A204.1 (cell line): ENCODE results near the gene FNDC8.
"Not testable (repeated sequence)": the region's sequence is repeated elsewhere in the genome, so short reads cannot be mapped to it uniquely, and the experiment has no call there.

Experiments used
- FAIRE-seq: peaks from 2 replicates; lab custom pipeline; 2012; peaks lifted over from hg19 to GRCh38; lab: Jason Lieb, UNC

Gene FNDC8

DNA sequence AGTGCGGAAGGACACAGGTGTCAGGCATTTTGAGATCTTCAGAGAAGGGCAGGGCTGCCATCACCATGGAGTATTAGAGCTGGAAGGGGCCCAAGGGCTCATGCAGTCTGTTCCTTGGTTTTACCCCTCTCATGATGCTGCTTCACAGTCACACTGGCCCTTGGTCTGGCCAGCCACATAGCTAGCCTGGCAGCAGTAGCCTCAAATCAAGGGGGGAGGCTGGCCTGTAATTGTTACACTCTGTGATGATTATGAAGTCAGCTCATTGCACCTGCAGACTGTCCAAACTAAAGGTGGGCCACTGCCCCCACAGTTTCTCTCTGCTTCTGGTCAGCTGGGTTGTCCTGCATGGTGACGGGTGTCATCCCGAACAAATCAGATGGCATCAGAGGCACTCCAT, at the start of gene FNDC8:
FNDC8 (plus strand) TSS at position 301 of the 400 bp plus-strand sequence; CDS start at position 380, 79 bp downstream.
- FAIRE-seq, result no peak

DNA sequence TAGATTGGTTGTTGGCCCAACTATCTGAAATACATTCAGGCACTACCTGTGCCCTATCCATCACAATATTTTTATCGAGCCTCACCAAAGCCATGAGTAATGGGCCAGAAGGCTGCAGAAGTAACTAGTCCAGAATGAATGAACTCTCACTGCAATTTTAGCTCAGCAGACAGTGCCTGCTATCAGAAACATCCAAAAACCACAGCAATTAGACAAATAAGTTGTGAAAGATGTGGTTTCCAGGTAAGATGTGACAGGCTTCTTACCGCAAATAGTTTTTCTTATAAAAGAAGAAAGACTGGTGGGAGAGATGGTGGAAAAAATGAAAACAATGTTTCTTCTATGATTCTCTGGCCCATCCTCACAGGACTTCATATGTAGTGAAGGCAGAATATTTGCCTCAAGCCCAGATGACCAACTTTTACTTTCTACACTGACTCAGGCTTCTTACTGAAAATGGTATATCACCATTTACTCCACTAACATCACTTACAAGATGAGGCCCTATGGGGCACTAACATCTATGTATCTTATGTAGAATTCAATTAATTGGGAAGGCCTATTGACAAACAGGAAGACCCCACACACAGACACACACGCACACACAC, 48.1 kb upstream of the FNDC8 start:
- no peak for FAIRE-seq

DNA sequence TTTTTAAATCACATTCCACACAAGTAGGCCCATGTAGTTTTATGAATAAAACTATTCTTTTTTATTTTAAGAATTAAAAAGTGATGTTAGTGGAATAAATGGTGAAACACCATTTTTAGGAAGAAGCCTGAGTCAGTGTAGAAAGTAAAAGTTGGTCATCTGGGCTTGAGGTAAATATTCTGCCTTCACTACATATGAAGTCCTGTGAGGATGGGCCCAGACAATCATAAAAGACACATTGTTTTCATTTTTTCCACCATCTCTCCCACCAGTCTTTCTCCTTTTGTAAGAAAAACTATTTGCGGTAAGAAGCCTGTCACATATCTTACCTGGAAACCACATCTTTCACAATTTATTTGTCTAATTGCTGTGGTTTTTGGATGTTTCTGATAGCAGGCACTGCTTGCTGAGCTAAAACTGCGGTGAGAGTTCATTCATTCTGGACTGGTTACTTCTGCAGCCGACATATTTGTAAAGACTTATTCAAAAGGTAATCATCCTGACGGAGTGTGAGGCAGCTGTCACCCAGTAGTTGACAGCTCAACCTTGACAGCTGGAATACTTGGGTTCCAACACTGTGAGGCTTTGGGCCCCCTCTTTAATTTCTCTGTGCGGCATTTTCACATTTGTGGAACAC, 47.3 kb upstream of the FNDC8 start:
- FAIRE-seq, result no peak

DNA sequence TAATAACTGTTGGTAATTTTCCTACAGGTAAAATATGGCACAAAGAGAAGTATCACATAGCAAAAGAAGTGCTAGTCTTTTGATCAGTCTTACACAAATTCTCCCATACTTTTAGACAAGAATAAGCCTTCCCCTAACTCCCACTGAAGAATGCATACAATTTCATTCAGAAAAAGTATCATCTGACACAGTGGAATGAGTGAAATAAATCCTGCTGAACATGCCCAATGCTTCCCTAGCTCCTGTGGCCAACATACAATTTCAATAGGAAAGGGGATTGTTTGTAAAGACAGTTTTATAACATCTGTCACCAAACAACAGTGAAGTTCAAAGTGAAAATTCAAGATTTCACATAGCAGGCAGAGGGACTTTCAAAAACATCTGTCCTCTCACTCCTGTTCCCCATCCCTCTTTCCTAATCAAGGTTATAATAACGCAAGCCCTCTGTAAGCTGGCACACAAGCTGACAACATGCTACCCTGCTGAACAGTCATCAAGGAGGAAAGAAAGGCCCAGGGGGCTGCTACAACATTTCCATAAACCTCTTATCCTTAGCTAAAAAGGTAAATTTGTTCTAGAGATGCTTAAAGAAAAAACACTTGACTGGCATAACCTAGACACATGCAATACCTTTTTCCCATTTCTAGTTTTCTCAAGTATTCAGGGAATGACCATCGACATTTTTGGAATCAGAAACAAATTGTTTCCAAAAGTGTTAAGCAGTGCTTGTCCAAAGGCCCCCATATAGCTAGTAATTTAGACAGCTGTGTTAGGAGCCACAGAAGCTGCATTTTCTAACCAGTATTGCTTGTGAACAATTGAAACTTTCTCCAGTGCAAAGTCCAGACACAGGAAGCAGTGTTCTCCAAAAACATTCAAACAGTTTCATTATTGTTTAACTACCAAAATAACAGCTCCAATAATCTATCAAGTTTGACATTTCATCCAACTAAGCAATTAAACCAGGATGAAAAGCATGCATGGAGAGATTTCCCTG, 46.4 kb upstream of the FNDC8 start:
- no peak for FAIRE-seq

DNA sequence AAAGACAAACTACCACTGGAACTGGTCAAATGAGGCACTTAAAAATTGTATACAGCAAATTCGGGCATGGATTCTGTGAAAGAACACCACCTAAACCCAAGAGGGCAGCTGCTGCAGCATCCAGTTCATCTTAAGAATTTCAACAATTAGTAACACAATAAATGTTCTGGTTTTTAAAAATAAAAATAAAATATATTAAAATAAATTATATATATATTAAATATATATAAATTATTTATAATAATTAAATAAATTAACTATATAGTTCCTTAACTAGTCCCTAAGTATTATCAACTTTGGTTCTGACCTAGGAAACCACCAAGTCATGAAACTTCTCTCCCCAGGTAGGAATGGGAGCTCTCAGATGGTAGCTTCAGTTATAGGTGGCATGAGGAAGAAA, 44.5 kb upstream of the FNDC8 start:
- no peak for FAIRE-seq

DNA sequence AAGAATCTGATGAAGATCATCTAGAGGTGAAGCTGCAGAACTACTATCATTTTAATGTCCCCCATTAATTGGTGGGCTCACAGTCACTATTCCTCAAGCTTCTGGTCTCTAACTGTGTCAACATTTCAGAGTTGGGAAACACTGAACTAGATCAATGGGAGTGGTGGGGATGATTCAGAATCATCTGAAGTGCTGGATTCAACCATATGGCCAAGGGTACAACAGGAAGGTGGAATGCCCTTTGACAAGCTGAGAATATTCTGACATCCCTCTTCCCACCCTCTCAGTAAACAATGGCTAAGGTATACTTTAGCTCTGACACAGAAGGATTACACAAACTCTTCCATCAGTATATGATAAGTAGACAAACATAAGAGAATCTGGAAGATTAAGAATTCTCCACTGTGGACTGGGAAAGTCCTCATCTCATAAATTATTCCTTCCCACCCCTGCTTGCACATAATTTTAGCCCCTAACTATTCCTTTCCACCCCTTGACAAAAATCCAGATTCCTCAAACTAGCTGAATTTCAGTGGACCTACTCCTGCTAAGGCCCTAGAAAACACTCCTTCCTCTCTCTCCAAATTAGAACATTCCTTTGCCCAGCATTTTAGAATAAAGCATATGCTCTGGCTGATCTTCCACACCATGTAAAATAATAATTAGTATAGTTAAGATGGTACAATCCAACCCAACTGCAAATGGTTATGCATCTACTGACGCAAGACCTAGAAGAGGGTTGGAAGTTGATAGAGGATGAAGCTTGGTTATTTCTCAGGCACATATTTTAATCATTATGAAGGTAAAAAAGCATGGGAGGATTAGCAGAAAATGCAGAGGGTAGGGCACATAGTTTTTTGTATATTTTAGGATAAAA, 41.6 kb upstream of the FNDC8 start:
- FAIRE-seq, result no peak

DNA sequence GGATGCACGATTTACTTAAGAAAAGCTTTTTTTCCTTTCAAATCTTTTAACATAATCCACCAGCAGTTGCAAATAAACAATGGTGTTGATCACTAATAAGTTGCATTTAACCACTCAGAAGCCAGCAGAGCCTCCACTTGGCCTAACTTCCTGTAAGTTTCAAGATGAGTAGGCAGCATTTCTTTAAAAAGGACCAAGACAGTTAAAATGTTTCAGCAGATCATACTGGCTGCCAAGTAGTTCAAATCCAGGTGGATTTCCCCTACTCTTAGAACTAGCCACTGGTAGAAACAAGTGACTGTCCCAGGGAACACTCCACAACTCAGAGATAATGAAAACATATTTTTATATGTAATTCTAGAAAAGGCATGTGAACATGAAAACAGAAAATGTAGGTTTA, 40.9 kb upstream of the FNDC8 start:
- FAIRE-seq, result no peak

DNA sequence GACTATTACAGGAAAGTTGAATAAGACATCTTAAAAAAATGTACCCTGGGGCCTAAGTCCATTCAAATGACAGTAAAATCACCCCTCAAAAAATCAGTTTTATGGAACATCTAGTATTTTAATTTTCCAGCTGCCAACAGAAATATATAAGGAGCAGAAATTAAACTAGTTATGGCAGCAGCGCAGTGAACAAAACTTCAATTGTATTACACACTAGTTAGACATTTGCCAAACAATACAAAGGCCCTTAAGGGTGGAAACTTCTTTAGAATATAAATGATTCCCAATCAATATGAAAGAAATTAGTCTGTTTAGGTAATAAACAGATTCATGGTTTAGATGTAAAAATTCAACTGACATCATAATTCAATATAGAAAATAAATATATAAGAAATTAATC, 39.8 kb upstream of the FNDC8 start:
- FAIRE-seq, result no peak

DNA sequence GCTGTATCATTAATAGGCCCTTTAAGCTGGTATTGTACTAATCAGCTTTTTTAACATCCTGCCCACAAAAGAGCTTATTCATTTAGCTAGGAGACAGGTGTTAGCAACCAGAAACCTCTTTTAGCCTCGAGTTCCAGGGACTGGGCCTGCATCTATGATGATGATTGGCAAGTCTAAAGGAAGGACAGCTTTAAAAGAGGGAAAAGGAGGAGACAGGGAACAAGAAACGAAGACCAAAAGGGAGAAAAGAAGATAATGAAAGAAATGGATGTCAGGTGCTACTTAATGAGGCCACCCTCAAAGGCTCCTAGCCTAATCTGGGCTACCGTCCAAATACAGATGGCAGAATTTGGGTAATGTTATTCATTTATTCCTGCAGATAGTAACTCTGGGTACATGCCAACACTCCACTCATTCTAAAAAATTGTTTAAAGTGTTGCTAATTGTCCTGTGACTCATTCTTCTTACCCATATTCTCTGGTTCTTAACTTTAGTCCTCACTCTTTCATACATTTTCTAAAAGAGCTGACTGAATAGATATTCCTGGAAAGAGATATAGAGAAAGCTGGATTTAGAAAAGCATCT, 39.2 kb upstream of the FNDC8 start:
- no peak for FAIRE-seq

DNA sequence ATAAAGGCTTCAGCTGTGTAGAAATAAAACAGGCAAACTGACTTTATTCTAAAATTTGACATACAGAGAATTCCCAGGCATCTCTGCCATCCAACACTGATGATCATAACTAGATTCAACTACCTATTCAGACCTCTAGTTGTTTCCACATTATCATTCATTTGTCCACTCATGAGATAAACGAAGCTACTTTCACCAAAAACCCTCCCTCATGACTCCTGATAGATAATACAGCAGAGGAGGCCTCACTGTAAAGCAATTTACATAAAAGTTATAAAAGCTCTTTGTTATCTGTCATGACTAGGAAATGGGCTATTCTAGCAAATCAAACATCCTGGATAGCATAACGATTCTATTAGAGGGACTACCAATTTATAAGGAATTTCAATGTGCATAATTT, 38.3 kb upstream of the FNDC8 start:
- FAIRE-seq, result no peak

DNA sequence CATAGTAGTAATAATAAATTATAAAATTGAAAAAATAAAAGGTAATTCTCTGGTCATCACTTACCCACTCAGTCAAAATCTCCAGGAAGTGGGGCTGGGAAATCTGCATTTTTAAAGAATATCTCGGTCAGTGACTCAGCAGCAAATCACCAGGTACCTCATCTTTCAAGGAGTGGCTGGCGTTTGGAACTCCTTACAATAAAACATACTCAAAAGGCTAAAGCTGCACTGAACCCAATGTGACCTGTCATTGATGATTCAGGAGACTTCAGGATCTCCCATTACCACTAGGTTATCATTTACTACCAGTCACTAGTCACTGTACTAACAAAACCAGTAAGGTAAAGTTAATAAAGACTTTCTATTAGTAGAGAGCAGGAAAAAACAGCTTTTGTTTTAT, 36.4 kb upstream of the FNDC8 start:
- FAIRE-seq, result no peak

DNA sequence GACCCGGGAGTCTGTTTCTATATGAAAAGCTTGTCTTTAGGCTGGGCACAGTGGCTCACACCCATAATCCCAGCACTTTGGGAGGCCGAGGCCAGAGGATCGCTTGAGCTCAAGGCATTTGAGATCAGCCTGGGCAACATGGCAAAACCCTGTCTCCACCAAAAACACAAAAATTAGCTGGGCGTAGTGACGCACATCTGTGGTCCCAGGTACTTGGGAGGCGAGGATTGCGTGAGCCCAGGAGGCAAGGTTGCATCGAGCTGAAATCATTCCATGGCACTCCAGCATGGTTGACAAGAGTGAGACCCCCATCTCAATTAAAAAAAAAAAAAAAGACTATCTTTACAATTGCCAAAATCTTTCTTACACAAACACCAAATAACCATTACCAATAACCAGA, 35.3 kb upstream of the FNDC8 start:
- FAIRE-seq, result no peak

DNA sequence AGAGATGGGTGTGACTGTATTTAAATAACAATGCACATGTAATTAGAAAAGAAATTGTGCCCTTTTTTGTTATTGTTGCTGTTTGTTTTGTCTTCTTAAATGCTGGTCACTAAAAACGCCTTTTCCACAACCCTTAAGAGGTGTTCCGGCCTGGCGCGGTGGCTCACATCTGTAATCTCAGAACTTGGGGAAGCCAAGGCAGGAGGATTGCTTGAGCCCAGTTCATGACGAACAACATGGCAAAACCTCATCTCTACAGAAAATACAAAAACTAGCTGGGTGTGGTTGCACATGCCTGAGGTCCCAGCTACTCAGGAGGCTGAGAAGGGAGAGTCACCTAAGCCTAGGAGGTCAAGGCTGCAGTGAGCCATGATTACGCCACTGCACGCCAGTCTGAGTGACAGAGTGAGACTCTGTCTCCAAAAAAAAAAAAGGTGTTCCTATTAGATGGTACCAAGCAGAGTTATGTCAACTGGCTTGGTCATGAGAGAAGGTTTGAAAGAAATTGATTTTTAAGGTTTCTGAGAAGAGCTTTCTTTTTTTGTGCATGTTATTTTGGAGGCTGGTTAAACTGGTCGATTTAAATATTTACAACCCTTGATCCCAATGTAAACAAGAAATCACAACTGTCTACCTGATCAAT, 34.4 kb upstream of the FNDC8 start:
- FAIRE-seq, result no peak

DNA sequence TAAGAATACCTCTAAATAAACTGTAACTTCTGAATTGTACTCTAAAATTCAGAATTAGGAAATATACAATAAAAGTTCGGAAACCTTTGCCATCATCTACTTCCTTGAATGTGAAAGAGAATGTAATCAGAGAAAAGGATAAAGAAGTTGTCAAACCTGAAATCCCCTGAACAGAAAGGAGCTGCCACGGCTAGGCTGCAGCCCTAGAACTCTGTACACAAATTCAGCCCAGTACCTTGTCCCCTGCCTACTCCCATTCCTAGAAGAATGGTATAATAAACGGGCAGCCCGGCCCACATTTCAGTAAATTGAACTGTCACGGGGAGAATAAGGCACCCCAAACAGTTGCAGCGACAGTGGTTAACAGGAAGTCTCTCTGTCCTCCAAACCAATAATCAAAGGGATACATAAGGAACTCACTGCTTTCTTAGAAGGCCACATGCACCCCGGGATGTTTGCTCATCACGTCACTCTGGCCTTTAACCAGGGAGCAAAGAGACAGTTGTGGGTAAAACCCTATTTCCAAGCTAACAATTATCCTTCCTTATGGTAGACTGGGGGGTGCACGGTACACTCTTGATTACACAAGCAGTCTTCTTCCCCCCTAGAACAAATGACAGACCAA, 33.6 kb upstream of the FNDC8 start:
- no peak for FAIRE-seq

DNA sequence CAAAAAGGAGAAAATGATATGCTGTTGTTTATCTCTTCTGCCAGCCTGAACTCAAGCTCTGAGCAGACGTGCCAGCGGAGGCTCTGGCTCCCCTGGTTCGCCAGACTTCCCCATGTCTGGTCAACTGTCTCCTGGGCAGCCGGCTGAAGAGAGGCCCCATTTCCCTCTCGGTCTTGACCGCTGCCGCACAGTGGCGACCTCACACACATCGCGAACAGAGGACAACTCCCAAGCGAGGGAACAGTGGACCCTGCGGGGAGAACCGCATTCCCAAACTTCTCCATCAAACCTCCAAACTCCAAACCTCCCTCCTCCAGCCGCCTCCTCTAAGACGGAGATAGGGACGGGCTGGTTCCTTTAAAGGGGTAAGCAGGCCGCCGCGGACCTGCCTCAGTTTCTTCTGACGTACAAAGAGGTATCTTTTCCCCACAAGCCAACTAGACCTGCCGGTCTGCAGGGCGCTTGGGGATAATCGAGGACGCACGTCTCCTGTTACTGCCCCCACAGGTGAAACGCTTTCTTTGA, 33.0 kb upstream of the FNDC8 start:
- no peak for FAIRE-seq

DNA sequence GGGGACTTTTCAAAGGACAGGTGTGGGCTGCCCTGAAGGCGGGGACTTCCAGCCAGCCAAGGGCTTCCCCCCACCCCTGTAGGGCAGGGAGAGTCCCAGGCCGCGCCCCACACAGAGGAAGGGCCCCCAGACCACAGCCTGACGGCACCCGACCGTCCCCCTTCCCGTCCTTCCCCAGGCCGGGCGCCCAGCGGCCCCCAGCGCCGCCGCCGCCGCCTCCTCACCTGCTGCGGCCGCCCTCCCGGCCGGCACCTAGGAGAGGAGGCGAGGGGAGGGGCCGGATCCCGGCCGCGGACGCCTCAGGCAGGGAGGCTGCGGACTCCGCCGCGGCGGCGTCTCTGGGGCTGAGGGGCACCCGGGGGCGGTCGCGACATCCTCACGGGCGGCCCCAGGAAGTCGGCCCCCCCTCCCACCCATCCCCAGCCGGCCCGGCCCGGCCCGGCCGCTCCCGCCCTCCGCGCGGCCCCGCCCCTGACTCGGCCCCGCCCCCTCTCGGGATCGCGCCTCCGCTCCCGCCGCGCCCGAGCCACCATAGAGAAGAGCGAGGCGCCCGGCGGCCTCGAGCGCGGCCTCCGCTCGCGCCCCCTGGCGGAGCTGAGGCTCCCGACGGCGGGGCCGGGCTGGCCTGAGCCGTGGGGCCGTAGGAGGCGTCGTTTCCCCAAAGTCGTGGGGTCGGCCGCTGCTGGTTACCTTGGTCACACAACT, 32.4 kb upstream of the FNDC8 start:
- FAIRE-seq, result no peak

DNA sequence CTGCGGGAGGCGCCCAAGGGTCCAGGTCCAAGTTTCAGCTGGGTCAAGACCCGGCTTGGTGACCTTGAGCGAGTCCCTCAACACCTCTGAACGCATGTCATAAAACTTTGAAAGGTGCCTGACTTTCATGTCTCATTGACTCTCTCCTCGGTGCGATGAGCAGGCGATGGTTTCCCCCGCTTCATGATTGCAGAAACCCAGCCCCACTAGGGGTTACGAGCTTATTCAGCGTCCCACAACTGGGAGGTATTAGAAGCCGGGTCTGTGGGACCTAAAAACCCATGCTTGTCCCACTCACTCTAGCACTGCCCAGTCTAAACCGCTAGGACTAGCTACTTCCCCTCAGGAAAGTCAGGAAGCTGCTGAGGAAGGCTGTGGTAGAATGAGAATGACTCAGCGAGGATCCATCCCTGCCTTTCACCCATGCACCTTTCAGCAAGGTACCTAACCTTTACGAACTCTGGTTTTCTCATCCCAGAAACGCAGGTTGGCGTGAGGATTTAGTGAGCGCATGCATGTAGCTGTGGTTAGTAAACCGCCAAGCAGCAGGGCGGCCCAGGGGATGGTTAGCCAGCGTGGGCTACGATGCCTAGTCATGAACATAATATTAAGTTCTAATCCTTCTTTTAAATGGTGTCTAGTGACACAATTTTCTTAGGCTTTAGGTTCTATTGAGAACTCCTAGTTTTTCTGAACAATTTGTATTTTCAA, 31.7 kb upstream of the FNDC8 start:
- no peak for FAIRE-seq

DNA sequence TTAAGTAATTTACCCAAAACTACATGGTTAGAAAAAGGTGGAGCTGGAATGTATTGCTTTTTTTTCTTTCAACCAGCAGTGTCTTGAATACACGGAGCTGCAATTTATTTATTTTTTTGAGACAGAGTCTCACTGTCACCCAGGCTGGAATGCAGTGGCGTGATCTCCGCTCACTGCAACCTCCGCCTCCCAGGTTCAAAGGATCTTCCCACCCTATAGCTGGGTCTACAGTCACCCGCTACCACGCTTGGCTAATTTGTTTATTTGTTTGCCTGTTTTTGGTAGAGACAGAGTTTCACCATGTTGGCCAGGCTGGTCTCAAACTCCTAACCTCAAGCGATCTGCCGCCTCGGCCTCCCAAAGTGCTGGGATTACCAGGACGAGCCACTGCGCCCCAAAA, 30.7 kb upstream of the FNDC8 start:
- not testable (repeated sequence) for FAIRE-seq

DNA sequence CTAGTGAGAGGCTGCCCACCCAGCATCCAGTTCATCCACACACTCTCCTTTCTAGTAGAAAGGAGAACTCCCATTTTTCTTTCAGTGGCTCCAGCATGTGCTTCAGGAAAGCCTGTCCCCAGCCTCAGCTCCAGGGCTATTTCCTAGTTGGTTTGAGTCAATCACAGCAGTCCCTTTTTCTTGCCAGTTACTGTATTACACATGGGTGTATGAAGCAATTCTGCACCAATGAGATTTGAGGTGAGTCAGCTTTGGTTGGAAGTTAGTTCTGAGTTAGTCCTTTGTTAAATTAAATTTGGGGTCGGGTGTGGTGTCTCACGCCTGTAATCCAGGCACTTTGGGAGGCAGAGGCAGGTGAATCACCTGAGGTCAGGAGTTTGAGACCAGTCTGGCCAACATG, 26.5 kb upstream of the FNDC8 start:
- FAIRE-seq, result no peak
